ENCODE results near the gene PHC2. TPM values are rescaled to one million over a fixed set of nuclear protein-coding genes. Genes with fewer than 3 reads are reported as not detected.

PHC2 gene
- total RNA-seq, 2 donors from 2014 or later, result 48.7 to 59.4 TPM

DNA sequence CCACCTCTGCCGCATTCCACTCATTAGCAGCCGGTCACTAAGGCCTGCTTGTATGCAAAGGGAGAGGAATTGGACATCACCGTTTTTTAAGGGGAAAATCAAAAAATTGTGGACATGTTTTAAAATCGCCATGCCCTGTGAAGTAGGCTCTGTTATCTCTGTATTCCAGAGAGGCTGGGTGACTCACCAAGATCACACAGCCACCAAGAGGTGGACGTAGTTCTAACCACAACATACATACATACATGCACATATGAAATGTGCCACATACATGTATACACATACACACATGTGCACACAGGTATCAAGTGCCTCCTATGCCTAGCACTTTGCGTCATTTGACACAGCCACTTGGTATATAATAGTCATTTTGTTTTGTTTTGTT, 25.6 kb upstream of the PHC2 start:
- DNase-seq, result no peak
- no peak for ATAC-seq
- intact Hi-C loops (cut with DNase I, micrococcal nuclease), result no loop called here

DNA sequence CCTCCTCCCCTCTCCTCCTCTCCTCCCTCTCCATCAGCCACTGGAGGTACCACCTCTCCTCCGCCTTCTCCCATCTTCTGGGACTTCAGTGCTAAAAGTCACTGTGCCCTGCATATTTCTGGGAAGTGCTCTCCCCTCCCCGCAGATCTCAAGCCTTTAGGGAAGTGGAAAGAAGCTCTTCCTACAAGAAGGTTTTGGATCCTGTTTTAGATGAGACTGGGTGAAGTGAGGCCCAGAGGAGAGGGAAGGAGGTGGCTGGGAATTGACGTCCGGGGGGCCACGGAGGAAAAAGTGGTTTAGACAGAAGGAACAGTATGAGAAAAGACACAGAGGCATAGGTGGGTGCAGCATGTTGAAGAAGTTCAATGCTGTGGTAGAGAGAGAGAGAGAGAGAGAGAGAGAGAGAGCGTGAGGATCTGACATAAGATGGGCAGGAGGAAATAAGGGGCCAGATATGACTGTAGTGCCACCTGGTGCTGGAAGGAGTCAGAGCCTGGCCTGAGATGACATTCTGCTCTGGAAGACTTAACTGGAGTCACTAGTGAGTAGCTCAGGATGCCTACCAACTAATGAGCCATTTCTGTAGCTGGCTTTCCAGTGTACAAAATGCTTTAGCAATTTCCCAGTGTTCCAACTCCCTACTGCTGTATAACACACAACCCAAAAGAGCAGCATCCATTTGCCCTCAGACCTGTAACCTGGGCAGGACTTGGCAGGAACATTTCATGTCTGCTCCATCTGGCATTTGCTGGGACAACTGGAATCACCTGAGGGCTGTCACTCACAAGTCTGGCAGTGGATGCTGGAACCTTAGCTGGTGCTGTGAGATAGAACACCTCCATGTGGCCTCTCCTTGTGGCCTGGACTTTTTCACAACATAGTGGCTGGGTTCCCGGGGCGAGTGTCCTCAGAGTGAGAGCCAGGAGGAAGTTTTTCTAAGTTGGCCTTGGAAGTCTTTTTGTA, 24.9 kb upstream of the PHC2 start:
- intact Hi-C loops (cut with DNase I, micrococcal nuclease), result no loop called here
- ATAC-seq (peak; percentile 75), DNase-seq (peak in 1 of 2 donors; percentile 32)

DNA sequence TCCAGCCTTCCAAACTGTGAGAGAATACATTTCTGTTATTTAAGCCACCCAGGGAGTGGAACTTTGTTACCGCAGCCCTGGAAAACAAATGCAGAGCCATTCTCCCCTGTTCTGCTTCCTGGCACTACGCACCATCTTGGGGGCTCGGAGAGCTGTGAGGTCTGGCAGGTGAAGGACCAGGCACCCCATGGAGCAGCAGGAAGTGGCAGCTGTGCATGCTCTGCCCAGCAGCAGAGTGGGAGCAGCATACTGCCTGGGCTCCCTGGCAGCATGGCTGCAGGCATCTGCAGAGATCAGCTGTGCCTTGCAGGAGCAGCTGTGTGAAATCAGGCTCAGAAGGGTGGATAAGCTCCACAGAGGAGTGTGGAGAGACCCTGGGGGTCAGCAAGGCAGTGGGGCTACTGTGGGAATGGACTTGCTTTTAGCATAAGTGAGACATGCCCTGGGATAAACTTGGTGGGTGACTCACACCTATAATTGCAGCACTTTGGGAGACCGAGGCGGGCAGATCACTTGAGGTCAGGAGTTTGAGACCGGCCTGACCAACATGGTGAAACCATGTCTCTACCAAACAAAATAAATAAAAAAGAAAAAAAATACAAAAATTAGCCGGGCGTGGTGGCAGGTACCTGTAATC, 23.9 kb upstream of the PHC2 start:
- ATAC-seq (no peak), DNase-seq (no peak)
- intact Hi-C loops (cut with DNase I, micrococcal nuclease), result no loop called here

DNA sequence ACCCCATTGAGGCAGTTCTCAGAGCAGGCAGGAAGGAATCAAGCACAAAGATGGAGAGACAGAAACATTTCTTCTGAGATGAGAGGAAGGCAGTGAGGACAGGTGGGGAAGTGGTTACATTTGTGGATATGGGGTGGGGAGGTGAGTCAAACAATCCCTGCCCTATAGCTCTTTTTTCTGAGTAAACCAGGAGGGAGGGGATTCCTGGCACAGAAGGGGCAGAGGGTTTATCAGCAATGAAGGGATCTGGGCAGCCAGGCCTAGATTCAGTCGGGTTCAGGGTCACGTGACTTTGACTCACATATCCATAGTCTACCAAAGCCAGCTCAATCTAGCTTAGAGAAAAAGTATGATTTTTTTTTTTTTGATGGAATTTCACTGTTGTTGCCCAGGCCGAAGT, 15.7 kb upstream of the PHC2 start:
- DNase-seq (no peak), ATAC-seq (no peak)
- intact Hi-C loops (cut with DNase I, micrococcal nuclease), result no loop called here

DNA sequence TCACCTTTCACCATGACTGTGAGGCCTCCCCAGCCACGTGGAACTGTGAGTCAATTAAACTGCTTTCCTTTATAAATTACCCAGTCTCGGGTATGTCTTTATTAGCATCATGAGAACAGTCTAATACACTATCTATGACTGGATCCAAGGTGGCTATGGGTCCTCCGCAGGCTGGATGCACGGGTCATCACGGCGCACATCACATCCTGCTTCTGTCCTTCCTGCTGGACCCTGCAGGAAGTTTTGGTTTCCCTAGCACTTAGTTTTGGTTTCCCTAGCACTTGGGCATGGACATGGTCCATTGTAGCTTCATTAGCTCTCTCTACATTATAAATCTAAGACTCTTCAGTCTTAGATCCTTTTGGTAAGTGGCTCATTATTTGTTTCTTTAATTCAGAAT, 14.2 kb upstream of the PHC2 start:
- intact Hi-C loops (cut with DNase I, micrococcal nuclease), result no loop called here
- no peak for DNase-seq
- no peak for ATAC-seq

DNA sequence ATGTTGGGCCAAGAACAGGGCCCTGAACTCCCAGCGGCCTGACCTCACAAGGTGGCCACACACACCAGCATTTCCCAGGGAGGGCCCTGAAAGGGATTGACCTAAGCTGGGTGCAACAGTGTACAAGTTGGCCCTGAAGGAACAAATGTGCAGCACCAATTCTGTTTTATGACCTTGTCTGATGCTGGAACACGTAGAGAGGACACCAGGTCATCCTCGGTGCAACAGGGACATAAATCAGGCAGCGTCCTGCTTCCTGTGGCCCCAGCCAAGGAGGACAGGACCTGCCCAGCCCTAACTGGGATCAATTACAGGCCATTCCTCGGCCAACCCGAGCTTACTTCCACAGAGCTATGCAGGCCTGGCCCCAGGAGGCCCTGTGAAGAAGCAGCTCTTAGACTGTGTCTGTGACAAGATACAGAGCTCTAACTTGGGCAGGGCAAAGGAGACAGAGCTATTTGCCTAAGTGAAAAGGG, 12.8 kb upstream of the PHC2 start:
- ATAC-seq, result no peak
- intact Hi-C loops (cut with DNase I, micrococcal nuclease), result no loop called here
- DNase-seq, result no peak

DNA sequence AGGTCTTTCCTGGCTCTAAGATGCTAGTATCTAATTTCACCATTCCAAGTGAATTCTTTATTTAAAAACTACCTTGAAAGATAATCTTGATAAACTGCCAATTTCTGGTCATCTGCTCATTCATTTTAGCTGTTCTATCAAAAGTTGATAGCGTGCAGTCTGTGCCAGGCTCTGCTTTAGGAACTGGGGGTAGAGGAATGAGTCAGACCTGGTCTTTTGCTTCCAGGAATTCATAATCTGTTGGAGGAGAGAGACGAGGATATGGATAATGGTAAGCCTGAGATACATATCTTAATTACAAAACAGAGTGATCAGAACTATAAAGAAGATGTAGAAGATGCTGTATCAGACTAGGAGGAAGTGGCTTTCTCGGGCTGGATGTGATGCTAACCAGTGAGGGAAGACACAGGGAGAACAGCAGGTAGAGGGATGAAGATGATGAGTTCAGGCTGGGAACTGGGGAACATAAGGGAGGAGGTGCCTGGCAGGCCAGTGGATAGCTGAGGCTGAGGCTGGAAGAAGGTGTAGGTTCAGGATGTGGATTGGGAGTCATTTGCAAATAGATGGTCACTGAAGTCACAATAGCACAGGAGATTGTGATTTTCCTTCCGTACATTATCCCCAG, 12.3 kb upstream of the PHC2 start:
- intact Hi-C loops (cut with DNase I, micrococcal nuclease), result no loop called here
- no peak for DNase-seq
- ATAC-seq, result no peak

DNA sequence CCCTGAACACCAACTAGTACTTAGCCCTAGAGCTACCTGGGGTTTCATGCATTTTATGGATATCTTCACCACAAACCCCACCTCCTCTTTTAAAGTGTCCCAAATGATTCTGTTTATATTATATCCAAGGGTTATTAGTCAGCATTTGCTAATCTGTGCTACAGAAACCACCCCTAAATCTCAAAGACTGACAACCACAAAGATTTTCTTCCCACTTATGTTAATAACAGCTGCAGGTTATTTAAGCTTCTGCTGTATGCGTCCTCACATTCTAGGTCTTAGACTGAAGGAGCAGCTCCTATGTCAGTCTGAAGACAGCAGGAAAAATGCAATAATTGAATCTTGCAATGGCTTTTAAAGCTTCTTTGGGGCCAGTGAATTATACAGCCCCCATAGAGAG, 11.2 kb upstream of the PHC2 start:
- intact Hi-C loops (cut with DNase I, micrococcal nuclease), result no loop called here
- DNase-seq, result no peak
- no peak for ATAC-seq

DNA sequence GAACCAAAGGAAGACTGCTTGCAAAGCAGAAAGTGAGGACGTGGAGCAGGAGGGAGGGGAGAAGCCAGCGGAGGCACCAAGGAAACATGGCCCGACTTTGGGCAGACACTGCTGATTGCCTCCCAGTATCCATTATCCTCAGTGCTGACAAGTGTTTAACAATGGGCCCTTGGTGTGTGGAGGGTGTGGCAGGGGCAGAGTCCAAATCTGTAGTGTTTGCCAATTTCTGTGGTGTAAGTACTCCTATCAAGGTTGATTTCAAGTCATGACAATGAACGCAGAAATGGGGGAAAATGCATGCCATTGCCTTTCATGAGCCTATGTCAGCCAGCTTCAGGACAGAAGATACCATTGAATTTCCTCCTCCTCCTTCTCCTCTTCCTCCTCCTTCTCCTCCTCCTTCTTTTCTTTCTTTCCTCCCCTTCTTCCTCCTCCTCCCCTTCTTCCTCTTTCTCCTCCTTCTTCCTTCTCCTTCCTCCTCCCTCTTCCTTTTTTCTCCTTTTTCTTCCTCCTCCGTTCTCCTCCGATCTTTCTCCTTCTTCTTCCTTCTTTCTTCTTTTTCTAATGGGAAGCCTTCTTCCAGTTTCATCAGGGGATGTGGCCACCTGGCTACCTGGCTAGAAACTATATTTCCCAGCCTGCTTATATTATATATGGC, 10.3 kb upstream of the PHC2 start:
- ATAC-seq, result peak; percentile 42
- intact Hi-C loops (cut with DNase I, micrococcal nuclease), result no loop called here
- DNase-seq, result no peak

DNA sequence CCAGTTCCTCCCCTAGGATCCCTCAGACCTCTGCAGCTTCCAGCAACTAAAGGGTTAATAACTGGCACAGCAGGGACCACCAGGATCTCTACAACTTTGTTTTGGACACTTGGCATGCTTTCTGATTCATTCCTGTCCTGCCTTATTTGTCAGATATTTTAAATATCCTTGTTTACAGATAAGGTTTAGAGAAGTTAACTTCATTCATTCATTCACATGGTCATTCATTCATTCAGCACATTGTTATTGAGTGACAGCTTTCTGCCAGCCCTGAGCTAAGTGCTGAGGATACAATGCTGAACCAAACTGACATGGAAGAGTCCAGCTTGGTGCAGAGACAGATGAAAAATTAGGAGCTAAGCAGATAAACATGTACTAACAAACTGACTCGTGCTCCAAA, 8.8 kb upstream of the PHC2 start:
- DNase-seq, result no peak
- intact Hi-C loops (cut with DNase I, micrococcal nuclease), result no loop called here
- ATAC-seq, result no peak

DNA sequence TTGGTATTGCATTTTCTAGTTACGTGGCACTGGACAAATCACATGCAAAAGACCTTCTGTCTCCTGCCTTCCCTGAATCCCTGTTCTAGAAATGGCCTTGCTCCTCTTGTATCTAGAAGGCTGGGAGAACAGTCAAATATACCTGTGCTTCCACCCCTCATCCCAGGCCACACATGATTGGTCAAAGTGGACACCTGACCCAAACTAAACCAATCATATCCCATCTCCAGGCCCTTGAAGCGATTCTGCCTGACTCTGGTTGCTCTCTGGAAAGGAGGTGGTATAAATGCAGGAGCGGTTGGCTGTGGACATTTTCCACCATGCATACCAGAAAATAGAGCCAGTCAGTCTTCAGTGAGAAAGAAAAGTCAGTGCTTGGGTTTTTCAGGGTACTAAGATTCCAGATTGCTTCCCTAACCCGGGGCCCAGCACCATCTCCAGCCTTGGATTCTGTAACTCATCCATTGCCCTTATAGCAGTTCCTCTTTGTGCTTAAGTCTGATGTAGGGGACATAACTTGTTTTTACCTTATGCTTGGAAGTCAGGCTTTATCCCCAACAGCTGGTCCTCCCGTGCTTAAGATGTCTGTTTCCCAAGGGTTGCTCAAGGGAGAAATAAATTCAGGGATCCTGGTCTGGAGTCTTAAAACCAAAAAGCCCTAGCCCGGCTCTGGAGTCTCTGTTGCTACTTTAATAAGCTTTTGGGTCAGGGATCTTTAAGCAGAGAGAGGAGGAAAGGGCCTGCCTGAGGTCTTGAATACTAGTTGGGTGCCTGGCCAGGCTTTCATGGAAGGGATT, 7.7 kb upstream of the PHC2 start:
- ATAC-seq (no peak), DNase-seq (no peak)
- intact Hi-C loops (cut with DNase I, micrococcal nuclease), result no loop called here

DNA sequence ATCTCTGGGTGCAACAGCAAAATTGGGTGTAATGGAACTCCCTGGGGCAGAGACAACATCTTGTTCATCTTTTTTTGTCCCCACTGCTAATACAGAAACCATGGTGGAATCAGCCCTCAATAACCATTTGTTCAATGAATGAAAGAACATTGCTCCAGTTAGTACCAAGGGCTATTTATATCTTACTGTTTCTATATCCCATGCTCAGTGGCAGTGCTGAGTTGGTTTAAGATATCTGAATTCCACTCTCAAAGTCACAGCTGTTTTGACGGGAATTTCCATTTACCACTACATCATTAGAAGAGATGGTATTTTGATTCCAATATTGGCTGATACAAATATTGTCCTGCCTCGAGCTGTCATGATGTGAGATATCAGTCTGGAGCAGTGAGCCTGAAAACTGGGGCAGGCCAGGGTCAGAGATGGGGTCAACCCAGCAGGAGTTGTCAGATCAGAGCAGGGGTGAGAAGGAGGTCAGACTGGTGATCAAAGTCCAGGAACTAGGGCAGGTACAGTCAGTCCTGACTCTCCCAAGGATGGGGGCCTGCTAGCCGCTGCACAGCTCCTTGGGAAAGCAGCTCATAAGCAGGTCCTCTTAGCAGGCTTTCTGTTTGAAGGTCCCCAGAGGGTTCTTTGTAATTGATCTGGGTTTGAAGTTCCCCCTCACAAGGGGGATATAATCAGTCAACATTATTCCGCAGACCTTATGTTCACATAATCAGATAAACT, 5.8 kb upstream of the PHC2 start:
- ATAC-seq (no peak), DNase-seq (no peak)
- intact Hi-C loops (cut with DNase I, micrococcal nuclease), result no loop called here

DNA sequence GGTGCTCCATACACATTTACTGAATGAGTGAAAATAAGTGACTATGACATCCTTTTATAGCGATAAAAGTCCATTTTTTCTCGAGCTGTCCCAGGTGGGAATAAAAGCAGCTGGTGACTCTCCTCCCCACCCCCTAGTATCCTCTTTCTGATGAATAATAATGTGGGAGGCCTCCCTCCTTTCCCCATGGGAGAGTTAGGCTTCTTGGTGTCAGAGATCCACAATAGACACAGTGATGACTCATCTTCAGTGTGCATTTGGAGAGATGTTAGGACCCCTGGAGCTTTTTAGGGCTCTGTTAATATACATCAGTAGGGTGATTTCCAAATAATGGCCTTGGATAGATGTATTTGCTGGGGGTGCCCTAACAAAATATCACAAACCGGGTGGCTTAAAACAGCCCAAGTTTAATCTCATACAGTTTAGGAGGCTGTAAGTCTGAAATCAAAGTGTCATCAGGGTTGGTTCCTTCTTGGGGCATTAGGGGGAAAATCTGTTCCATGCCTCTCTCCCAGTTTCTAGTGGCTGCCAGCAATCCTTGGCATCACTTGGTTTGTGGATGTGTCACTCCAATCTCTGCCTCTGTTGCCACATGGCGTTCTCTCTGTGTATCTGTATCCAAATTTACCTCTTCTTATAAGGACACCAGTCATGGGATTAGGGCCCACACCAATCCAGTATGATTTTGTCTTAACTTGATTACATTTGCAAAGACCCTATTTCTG, 4.4 kb upstream of the PHC2 start:
- intact Hi-C loops (cut with DNase I, micrococcal nuclease), result no loop called here
- DNase-seq (no peak), ATAC-seq (no peak)

DNA sequence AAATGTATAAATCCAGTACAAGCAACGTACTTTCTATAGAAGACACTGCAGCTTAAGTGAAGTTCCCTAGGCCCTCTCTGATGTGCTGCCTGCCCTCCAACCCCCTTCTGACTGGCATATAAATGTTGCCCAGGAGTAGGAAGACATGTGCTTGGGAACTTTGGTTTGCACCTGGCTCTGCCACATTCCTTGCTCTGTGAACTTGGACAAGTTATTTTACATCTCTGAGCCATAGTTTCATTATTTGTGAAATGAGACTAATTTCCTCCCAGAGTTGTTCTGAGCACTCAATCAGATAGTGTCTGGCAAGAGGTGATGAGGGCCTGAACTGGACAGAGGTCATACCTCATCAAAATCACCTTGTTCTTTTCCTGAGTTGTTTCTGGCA, 3.5 kb upstream of the PHC2 start:
- ATAC-seq (no peak), DNase-seq (no peak)
- intact Hi-C loops (cut with DNase I, micrococcal nuclease), result no loop called here

DNA sequence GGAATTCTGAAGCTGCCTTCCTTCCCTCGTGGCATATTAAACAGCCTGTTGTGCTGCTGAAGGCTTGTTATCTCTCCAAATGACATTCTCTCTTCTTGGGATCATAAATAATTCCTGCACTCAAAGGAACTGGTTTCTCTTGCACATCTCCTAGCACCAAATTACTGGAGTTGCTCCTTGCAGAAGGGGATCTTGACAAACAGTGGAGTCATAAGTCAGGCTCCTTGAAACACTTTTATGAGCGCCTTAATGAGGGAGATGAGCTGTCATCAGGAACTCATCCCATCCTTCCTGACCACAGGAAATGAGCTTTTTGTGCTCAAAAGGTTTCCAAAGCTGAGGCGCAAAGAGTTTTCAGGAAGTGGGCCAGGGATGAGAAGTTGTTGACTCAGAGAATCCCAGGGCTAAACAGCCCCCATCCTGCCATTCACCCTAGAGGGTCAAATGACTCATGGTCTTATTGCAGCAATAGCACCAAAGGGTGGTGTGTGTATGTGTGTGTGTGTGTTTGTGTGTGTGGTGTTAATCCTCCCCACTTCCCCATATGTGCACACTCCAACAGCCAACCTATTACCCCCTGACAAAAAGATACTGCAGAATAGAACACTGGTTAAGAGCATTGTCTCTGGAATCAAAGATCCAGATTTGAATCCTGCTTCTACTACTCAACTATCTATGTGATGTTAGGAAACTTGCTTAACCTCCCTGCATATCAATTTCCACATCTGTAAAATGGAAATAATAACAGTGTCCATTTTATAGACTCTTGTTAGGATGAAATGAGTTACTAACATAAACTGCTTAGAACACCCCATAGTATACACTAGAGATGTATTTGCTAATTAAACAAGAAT, 2.8 kb upstream of the PHC2 start:
- intact Hi-C loops (cut with DNase I, micrococcal nuclease), result no loop called here
- ATAC-seq (no peak), DNase-seq (peak in 1 of 2 donors; percentile 58)

DNA sequence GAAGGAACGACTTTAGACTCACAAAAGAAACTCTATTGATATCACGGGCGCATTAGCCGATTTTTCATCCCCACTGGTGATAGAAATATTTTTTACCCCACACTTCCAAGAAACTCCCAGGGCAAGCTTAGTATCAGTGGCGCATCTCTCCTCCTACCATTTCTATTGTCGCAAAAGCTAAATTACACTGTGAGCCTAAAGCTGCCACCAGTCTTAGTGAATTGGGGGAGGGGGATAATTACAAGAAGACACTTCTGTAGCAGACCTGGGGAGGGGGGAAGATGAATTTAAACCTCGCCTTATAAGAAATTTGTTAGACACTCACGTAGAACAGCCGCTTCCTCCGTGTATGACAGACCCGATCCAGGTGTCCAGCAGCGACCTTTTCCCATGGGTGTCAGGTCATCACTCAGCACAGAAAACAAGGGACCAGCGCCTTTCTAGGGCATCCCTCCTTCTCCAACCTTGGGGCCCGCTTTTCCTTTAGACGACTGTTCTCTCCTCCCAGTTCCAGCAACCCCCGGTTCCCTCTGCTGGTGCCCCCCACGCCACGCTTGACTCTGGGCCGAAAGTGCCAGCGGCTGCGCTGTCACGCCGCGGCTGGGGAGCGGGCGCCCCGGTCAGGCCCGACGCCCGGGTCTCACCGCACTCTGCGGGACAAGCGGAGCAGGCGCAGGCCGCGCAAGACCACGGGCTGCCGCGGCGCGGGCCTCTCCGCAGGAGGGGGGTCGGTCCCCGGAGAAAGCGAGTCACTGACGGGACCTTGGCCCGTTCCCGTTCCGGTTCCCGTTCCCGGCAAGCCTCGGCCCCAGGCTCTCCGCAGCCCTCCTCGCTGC, 821 bp downstream of the PHC2 start:
- intact Hi-C loops (cut with DNase I, micrococcal nuclease), result no loop called here
- ATAC-seq (peak; percentile 6), DNase-seq (no peak)
